HL-60 (cell line): ENCODE results near the gene IKZF5.

Source experiments
- DNase-seq, 2 experiments: peaks; one replicate each; pipeline ENCODE4 v3.0.0-alpha.2; 2010 to 2020; ENCODE audit warnings: low read depth in 1 of 2, low spot score in 1 of 2
- H3K27ac ChIP-seq: fragments of 250-450 bp; sonication (Bioruptor Pico); replicated peaks from 2 replicates; pipeline ENCODE4 v1.5.1; 2020; ENCODE audit warnings: mild to moderate bottlenecking, moderate library complexity
- H3K27me3 ChIP-seq: fragments of 250-450 bp; sonication (Bioruptor Pico); 2 replicates; pipeline ENCODE4 v1.5.1; 2021; ENCODE audit warnings: mild to moderate bottlenecking, moderate library complexity; ENCODE audit not compliant: insufficient read depth, poor library complexity, severe bottlenecking
- H3K4me3 ChIP-seq: replicated peaks from 2 replicates; pipeline ENCODE4 v1.5.1; 2011; ENCODE audit warnings: mild to moderate bottlenecking, control low read depth, low read length; ENCODE audit not compliant: insufficient read depth
- GABPA ChIP-seq: IDR thresholded peaks from 2 replicates; pipeline ENCODE4 v1.6.1; 2012; ENCODE audit warnings: low read depth
- POLR2AphosphoS5 ChIP-seq: IDR thresholded peaks from 2 replicates; pipeline ENCODE4 v1.6.1; 2012; ENCODE audit warnings: low read depth
- SPI1 ChIP-seq: IDR thresholded peaks from 2 replicates; pipeline ENCODE4 v1.6.1; 2012; ENCODE audit warnings: low read depth, mild to moderate bottlenecking, borderline replicate concordance
- TF ChIP-seq, protein P1 (sequence below): IDR thresholded peaks from one replicate; pipeline ENCODE4 v1.5.1; 2011; ENCODE audit warnings: low read length, control low read depth, inconsistent platforms; ENCODE audit not compliant: insufficient read depth
- TF ChIP-seq, protein P2 (sequence below): IDR thresholded peaks from 2 replicates; pipeline ENCODE4 v1.6.1; 2012; ENCODE audit warnings: low read depth; ENCODE audit not compliant: insufficient replicate concordance

The IKZF5 gene

GRCh38 chr10:122986335-122986734 lies 22.3 kb downstream of the IKZF5 start:
- no peak for DNase-seq
- no peak overlapping the region for H3K4me3 ChIP-seq
- no peak overlapping the region for H3K27ac ChIP-seq
- TF ChIP-seq, protein P1, sequence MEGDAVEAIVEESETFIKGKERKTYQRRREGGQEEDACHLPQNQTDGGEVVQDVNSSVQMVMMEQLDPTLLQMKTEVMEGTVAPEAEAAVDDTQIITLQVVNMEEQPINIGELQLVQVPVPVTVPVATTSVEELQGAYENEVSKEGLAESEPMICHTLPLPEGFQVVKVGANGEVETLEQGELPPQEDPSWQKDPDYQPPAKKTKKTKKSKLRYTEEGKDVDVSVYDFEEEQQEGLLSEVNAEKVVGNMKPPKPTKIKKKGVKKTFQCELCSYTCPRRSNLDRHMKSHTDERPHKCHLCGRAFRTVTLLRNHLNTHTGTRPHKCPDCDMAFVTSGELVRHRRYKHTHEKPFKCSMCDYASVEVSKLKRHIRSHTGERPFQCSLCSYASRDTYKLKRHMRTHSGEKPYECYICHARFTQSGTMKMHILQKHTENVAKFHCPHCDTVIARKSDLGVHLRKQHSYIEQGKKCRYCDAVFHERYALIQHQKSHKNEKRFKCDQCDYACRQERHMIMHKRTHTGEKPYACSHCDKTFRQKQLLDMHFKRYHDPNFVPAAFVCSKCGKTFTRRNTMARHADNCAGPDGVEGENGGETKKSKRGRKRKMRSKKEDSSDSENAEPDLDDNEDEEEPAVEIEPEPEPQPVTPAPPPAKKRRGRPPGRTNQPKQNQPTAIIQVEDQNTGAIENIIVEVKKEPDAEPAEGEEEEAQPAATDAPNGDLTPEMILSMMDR, result no peak
- TF ChIP-seq POLR2AphosphoS5, result no peak
- TF ChIP-seq, protein P2, sequence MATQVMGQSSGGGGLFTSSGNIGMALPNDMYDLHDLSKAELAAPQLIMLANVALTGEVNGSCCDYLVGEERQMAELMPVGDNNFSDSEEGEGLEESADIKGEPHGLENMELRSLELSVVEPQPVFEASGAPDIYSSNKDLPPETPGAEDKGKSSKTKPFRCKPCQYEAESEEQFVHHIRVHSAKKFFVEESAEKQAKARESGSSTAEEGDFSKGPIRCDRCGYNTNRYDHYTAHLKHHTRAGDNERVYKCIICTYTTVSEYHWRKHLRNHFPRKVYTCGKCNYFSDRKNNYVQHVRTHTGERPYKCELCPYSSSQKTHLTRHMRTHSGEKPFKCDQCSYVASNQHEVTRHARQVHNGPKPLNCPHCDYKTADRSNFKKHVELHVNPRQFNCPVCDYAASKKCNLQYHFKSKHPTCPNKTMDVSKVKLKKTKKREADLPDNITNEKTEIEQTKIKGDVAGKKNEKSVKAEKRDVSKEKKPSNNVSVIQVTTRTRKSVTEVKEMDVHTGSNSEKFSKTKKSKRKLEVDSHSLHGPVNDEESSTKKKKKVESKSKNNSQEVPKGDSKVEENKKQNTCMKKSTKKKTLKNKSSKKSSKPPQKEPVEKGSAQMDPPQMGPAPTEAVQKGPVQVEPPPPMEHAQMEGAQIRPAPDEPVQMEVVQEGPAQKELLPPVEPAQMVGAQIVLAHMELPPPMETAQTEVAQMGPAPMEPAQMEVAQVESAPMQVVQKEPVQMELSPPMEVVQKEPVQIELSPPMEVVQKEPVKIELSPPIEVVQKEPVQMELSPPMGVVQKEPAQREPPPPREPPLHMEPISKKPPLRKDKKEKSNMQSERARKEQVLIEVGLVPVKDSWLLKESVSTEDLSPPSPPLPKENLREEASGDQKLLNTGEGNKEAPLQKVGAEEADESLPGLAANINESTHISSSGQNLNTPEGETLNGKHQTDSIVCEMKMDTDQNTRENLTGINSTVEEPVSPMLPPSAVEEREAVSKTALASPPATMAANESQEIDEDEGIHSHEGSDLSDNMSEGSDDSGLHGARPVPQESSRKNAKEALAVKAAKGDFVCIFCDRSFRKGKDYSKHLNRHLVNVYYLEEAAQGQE, result no peak
- no peak for TF ChIP-seq GABPA
- no peak for TF ChIP-seq SPI1
- H3K27me3 ChIP-seq, result no peaks in the 10 kb centered on the region

- no peak for DNase-seq
- TF ChIP-seq, protein P1, result no peak
- TF ChIP-seq POLR2AphosphoS5 (no peak), SPI1 (no peak), GABPA (no peak)
- TF ChIP-seq, protein P2, result no peak
- H3K27me3 ChIP-seq, result no peaks in the 10 kb centered on the region
- H3K27ac ChIP-seq, result no peak overlapping the region
- no peak overlapping the region for H3K4me3 ChIP-seq
These were observed 23.9 kb downstream of the IKZF5 start for GRCh38 chr10:122984708-122985107.

DNA sequence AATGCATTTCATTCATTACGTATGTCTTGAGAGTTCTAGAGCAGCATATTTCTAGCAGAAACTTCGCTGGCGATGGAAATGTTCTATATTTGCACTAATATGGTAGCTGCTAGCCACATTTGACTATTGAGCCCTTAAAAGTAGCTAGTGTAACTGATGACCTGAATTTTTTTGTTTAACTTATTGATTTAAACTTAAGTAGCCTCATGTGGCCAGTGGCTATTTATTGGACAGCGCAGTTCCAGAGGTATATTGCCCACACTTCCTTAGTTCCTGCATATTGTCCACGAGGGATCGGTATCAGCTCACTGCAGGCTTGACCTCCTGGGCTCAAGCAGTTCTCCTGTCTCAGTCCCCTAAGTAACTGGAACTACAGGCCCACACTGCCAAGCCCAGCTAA lies 24.7 kb downstream of the IKZF5 start:
- Histone ChIP-seq H3K27me3 (no peaks in the 10 kb centered on the region), H3K4me3 (no peak overlapping the region), H3K27ac (no peak overlapping the region)
- no peak for DNase-seq
- TF ChIP-seq, protein P1, result no peak
- no peak for TF ChIP-seq SPI1
- TF ChIP-seq GABPA, result no peak
- TF ChIP-seq POLR2AphosphoS5, result no peak
- TF ChIP-seq, protein P2, result no peak
